Naive thymus-derived CD4-positive, alpha-beta T cell (primary cell): ENCODE data around the gene ARHGEF25. TPM values are rescaled to one million over a fixed set of nuclear protein-coding genes. Genes with fewer than 3 reads are reported as not detected.
A peak's percentile ranks its signal among the peaks of the same experiment; 100 is the strongest.

Experiments used
- ATAC-seq: fragments of 150-1000 bp; cut with Tn5 transposase; 2 replicates; pipeline ENCODE4 v1.10.0; 2021; ENCODE audit warnings: mild to moderate bottlenecking, moderate library complexity
- CTCF ChIA-PET: fragments of 350-600 bp; sonication (Branson Sonifier 250); formaldehyde crosslinking; loops from one replicate; lab custom pipeline; 2021; ENCODE audit warnings: antibody characterized with exemption; lab: Charles Lee
- POLR2A ChIA-PET: fragments of 350-600 bp; sonication (Branson Sonifier 250); formaldehyde crosslinking; loops from one replicate; lab custom pipeline; 2021; ENCODE audit warnings: antibody characterized with exemption, inconsistent platforms; lab: Charles Lee
- DNase-seq, 9 donors: peaks; one replicate each; pipeline versions ENCODE4 v3.0.0 to v3.0.0-alpha.2; 2020 to 2022; ENCODE audit warnings: mixed read lengths in 1 of 9
- H3K27ac ChIP-seq: one replicate; pipeline ENCODE4 v1.7.0; 2013; ENCODE audit warnings: mild to moderate bottlenecking, low read depth, low read length, moderate library complexity
- H3K27me3 ChIP-seq, 2 donors: one replicate each; pipeline ENCODE4 v1.7.0; 2013; ENCODE audit warnings: low read length in 2 of 2, mild to moderate bottlenecking in 2 of 2, moderate library complexity in 2 of 2; ENCODE audit not compliant: control insufficient read depth in 2 of 2, insufficient read depth in 2 of 2
- H3K36me3 ChIP-seq, 3 experiments: 1 replicate in 2 of 3; 2 replicates in 1 of 3; pipeline ENCODE4 v1.7.0; 2013; ENCODE audit warnings: low read length in 3 of 3, mild to moderate bottlenecking in 3 of 3, moderate library complexity in 1 of 3; ENCODE audit not compliant: insufficient read depth in 3 of 3, control insufficient read depth in 2 of 3
- H3K4me1 ChIP-seq, 2 donors: one replicate each; pipeline ENCODE4 v1.7.0; 2013; ENCODE audit warnings: low read length in 2 of 2, mild to moderate bottlenecking in 2 of 2, moderate library complexity in 1 of 2; ENCODE audit not compliant: control insufficient read depth in 2 of 2, insufficient read depth in 2 of 2
- H3K4me3 ChIP-seq: 2 replicates; pipeline ENCODE4 v1.7.0; 2013; ENCODE audit warnings: mild to moderate bottlenecking, low read length
- H3K9me3 ChIP-seq, 3 experiments: 1 replicate in 2 of 3; 2 replicates in 1 of 3; pipeline ENCODE4 v1.7.0; 2013; ENCODE audit warnings: low read length in 3 of 3; ENCODE audit not compliant: control insufficient read depth in 2 of 3
- H3K27ac Mint-ChIP-seq, 9 donors: one replicate each; pipeline ENCODE4 v1.8.0; 2020 to 2022; ENCODE audit warnings: mixed read lengths in 9 of 9, mild to moderate bottlenecking in 8 of 9, moderate library complexity in 5 of 9, inconsistent platforms in 2 of 9
- H3K27me3 Mint-ChIP-seq, 5 donors: one replicate each; pipeline ENCODE4 v1.8.0; 2021 to 2022; ENCODE audit warnings: mixed read lengths in 5 of 5, mild to moderate bottlenecking in 1 of 5
- H3K36me3 Mint-ChIP-seq, 5 donors: one replicate each; pipeline ENCODE4 v1.8.0; 2020 to 2022; ENCODE audit warnings: mixed read lengths in 5 of 5, mild to moderate bottlenecking in 3 of 5, inconsistent platforms in 1 of 5
- H3K4me1 Mint-ChIP-seq, 7 donors: one replicate each; pipeline ENCODE4 v1.8.0; 2020 to 2022; ENCODE audit warnings: mixed read lengths in 7 of 7, mild to moderate bottlenecking in 3 of 7, inconsistent platforms in 1 of 7
- H3K4me3 Mint-ChIP-seq, 10 donors: one replicate each; pipeline ENCODE4 v1.8.0; 2020 to 2022; ENCODE audit warnings: mild to moderate bottlenecking in 10 of 10, mixed read lengths in 10 of 10, moderate library complexity in 6 of 10, inconsistent platforms in 2 of 10
- H3K9me3 Mint-ChIP-seq, 11 donors: one replicate each; pipeline ENCODE4 v1.8.0; 2020 to 2022; ENCODE audit warnings: mixed read lengths in 11 of 11, mild to moderate bottlenecking in 4 of 11, inconsistent platforms in 1 of 11, moderate library complexity in 1 of 11
- intact Hi-C, 2 donors: fragments of 100-400 bp; cut with micrococcal nuclease; formaldehyde crosslinking; loops; one replicate each; pipeline ENCODE4 v1.15.1; 2023
- polyA plus RNA-seq, 2 donors: library from polyadenylated mRNA; unstranded; fragments of 300-500 nt; fragmentation: Illumina TruSeq; gene quantifications; one replicate each; pipeline ENCODE4 v1.2.3, GENCODE V29; 2021
- total RNA-seq, 6 experiments: library from RNA in 5 of 6; stranded (reverse) in 5 of 6; gene quantifications; 1 replicate in 5 of 6; 2 replicates in 1 of 6; pipeline ENCODE4 v1.2.3 and lab custom pipeline; 2021 to 2026

Gene ARHGEF25
- total and polyA plus RNA-seq, 7 experiments from 2014 or later, result 0.29 to 1.2 (median 0.84) TPM; not detected in 2

DNA sequence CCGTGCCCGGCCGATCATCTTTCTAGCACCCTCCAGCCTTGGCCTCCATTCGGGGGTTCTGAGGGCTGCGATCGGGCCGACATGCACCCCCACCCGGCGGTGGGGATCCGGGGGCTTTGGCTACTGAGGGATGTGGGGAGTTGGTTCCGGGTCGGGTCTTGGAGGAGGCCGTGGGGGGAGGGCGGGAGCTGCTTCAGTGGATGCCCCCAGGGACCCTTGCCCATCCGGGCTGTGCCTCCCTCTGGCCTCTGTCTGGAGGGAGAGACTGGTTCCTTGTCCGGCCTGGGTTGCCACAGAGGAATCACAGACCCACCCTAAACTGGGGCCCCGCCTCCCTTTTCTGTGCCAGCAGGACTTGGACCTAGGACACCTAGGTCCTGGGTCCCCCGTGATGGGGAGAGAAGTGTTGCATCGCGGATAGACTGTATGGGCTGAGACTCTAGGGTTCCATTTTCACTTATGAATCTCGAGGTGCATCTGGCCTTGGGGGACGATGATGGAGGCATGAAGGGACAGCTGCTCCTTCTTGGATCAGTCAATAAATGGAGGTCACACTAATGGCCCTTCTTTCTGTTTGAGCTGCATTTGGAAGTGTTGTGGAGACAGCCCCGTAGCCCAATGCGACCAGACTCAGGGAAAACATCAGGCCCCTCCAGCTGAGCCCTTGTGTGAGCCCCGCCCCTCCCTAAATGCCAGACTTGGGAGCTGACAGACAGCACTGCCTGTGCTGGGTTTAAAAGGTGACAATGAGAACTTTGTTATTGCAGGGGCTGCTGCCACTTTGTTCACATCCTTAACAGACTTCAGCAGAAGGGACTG is 6.0 kb upstream of the ARHGEF25 start:
- Mint-ChIP-seq H3K27me3 (peaks cover 0 to 4% (median under 1%) of the 10 kb centered on the region in 5 donors), H3K4me3 (peak overlapping the region; percentile 81 to 91 (median 86)), H3K36me3 (peaks cover 3 to 38% (median 18%) of the 10 kb centered on the region in 5 donors), H3K27ac (peak overlapping the region; percentile 49 to 93 (median 86)), H3K4me1 (peaks cover 20 to 41% (median 33%) of the 10 kb centered on the region in 7 donors), H3K9me3 (no peaks in the 10 kb centered on the region)
- CTCF ChIA-PET, result interaction anchor here (0.6 to 2.0 kb wide), 3 partner anchors 15 to 67 kb away, joined by 3 to 11 read pairs (median 8); no protein-coding TSS in a partner anchor
- peak; percentile 54 for ATAC-seq
- no peak for DNase-seq
- Histone ChIP-seq H3K4me3 (peak overlapping the region; percentile 71), H3K9me3 (no peaks in the 10 kb centered on the region), H3K27ac (peak overlapping the region; percentile 70), H3K27me3 (no peaks in the 10 kb centered on the region), H3K4me1 (peaks cover 19 to 20% of the 10 kb centered on the region in 2 donors), H3K36me3 (peaks cover 0 to 25% (median 0%) of the 10 kb centered on the region in 3 experiments)
- intact Hi-C loops, result loop anchor here (1.0 to 2.0 kb wide), 2 partner anchors 14 kb away; partner anchors contain the start of gene PIP4K2C (in 2 of the 2)
- POLR2A ChIA-PET, result interaction anchor here (1.2 to 1.8 kb wide), 6 partner anchors 12 to 145 kb away, joined by 3 to 4 read pairs (median 3); no protein-coding TSS in a partner anchor

- H3K36me3 ChIP-seq, result peaks cover 0 to 18% (median 0%) of the 10 kb centered on the region in 3 experiments
- CTCF ChIA-PET, result interaction anchor here (0.6 to 2.0 kb wide), 3 partner anchors 14 to 36 kb away, joined by 3 to 11 read pairs (median 8); no protein-coding TSS in a partner anchor
- no peaks in the 10 kb centered on the region for H3K9me3 ChIP-seq
- no peak overlapping the region for H3K27ac ChIP-seq
- ATAC-seq (no peak), DNase-seq (no peak)
- peaks cover 20 to 48% (median 39%) of the 10 kb centered on the region in 7 donors for H3K4me1 Mint-ChIP-seq
- peaks cover 0 to 32% (median 18%) of the 10 kb centered on the region in 5 donors for H3K36me3 Mint-ChIP-seq
- peak overlapping the region in 3 of 9 donors; percentile 86 to 93 (median 87) for H3K27ac Mint-ChIP-seq
- POLR2A ChIA-PET, result interaction anchor here (0.8 to 1.8 kb wide), 6 partner anchors 9 to 145 kb away, joined by 3 to 4 read pairs (median 3); no protein-coding TSS in a partner anchor
- intact Hi-C loops, result loop anchor here (2.0 kb wide), 2 partner anchors 15 kb away; partner anchors contain the start of gene PIP4K2C (in 1 of the 2)
- H3K4me3 ChIP-seq, result no peak overlapping the region
- H3K27me3 Mint-ChIP-seq, result peaks cover 0 to 11% (median 5%) of the 10 kb centered on the region in 5 donors
- peaks cover 19 to 26% of the 10 kb centered on the region in 2 donors for H3K4me1 ChIP-seq
- H3K4me3 Mint-ChIP-seq, result peak overlapping the region; percentile 81 to 91 (median 86)
- no peaks in the 10 kb centered on the region for H3K9me3 Mint-ChIP-seq
- H3K27me3 ChIP-seq, result no peaks in the 10 kb centered on the region
Measured at GRCh38 chr12:57605811-57606311, 5.4 kb upstream of the ARHGEF25 start.

GRCh38 chr12:57606399-57606798 is 4.8 kb upstream of the ARHGEF25 start:
- H3K4me3 ChIP-seq, result no peak overlapping the region
- Mint-ChIP-seq H3K4me3 (peak overlapping the region in 7 of 10 donors; percentile 8 to 86 (median 81)), H3K4me1 (peaks cover 20 to 49% (median 39%) of the 10 kb centered on the region in 7 donors), H3K27ac (peak overlapping the region in 4 of 9 donors; percentile 29 to 87 (median 58)), H3K27me3 (peaks cover 0 to 12% (median 5%) of the 10 kb centered on the region in 5 donors), H3K36me3 (peaks cover 0 to 26% (median 14%) of the 10 kb centered on the region in 5 donors), H3K9me3 (no peaks in the 10 kb centered on the region)
- POLR2A ChIA-PET, result interaction anchor here (0.8 to 1.8 kb wide), 4 partner anchors 10 to 134 kb away, joined by 3 to 4 read pairs (median 3); no protein-coding TSS in a partner anchor
- peaks cover 19 to 27% of the 10 kb centered on the region in 2 donors for H3K4me1 ChIP-seq
- no peaks in the 10 kb centered on the region for H3K9me3 ChIP-seq
- CTCF ChIA-PET, result interaction anchor here (0.6 to 2.0 kb wide), 3 partner anchors 14 to 35 kb away, joined by 3 to 11 read pairs (median 8); no protein-coding TSS in a partner anchor
- H3K27ac ChIP-seq, result no peak overlapping the region
- no peaks in the 10 kb centered on the region for H3K27me3 ChIP-seq
- intact Hi-C loops, result loop anchor here in 1 of 2 donors (2.0 kb wide), 1 partner anchor 14 kb away; no protein-coding TSS in a partner anchor
- H3K36me3 ChIP-seq, result peaks cover 0 to 13% (median 0%) of the 10 kb centered on the region in 3 experiments
- ATAC-seq (no peak), DNase-seq (no peak)

GRCh38 chr12:57606821-57607220 is 4.4 kb upstream of the ARHGEF25 start:
- Histone ChIP-seq H3K4me1 (peaks cover 19 to 27% of the 10 kb centered on the region in 2 donors), H3K27ac (no peak overlapping the region), H3K36me3 (peaks cover 0 to 9% (median 0%) of the 10 kb centered on the region in 3 experiments), H3K27me3 (no peaks in the 10 kb centered on the region), H3K9me3 (no peaks in the 10 kb centered on the region), H3K4me3 (no peak overlapping the region)
- CTCF ChIA-PET, result interaction anchor here (0.8 to 1.6 kb wide), 2 partner anchors 22 to 25 kb away, joined by 3 to 11 read pairs; no protein-coding TSS in a partner anchor
- intact Hi-C loops, result loop anchor here in 1 of 2 donors (2.0 kb wide), 1 partner anchor 14 kb away; no protein-coding TSS in a partner anchor
- ATAC-seq (no peak), DNase-seq (no peak)
- Mint-ChIP-seq H3K36me3 (peaks cover 0 to 22% (median 10%) of the 10 kb centered on the region in 5 donors), H3K27ac (peak overlapping the region in 1 of 9 donors; percentile 29), H3K9me3 (no peaks in the 10 kb centered on the region), H3K4me1 (peaks cover 20 to 51% (median 39%) of the 10 kb centered on the region in 7 donors), H3K4me3 (peak overlapping the region in 3 of 10 donors; percentile 8 to 86 (median 59)), H3K27me3 (peaks cover 0 to 13% (median 5%) of the 10 kb centered on the region in 5 donors)
- POLR2A ChIA-PET, result interaction anchor here (1.8 kb wide), 1 partner anchor 129 kb away, joined by 4 read pairs; no protein-coding TSS in a partner anchor

- no peak overlapping the region for H3K27ac ChIP-seq
- no peak overlapping the region for H3K4me3 ChIP-seq
- H3K27ac Mint-ChIP-seq, result peak overlapping the region in 2 of 9 donors; percentile 2 to 31
Measured at GRCh38 chr12:57607958-57608663, 3.1 kb upstream of the ARHGEF25 start.

More at GRCh38 chr12:57607958-57608663, 3.1 kb upstream of the ARHGEF25 start:
- CTCF ChIA-PET, result interaction anchor here (0.6 to 1.4 kb wide), 2 partner anchors 13 to 24 kb away, joined by 3 read pairs; no protein-coding TSS in a partner anchor
- intact Hi-C loops, result loop anchor here in 1 of 2 donors (2.0 kb wide), 1 partner anchor 13 kb away; no protein-coding TSS in a partner anchor
- POLR2A ChIA-PET, result interaction anchor here (0.6 to 1.2 kb wide), 2 partner anchors 18 to 380 kb away, joined by 3 to 5 read pairs; no protein-coding TSS in a partner anchor
- DNase-seq (no peak), ATAC-seq (no peak)
- Histone ChIP-seq H3K4me1 (peaks cover 19 to 27% of the 10 kb centered on the region in 2 donors), H3K9me3 (no peaks in the 10 kb centered on the region), H3K36me3 (no peaks in the 10 kb centered on the region), H3K27me3 (peaks cover 0 to 2% of the 10 kb centered on the region in 2 donors)
- Mint-ChIP-seq H3K27me3 (peaks cover 0 to 26% (median 12%) of the 10 kb centered on the region in 5 donors), H3K4me1 (peaks cover 13 to 46% (median 33%) of the 10 kb centered on the region in 7 donors), H3K4me3 (peak overlapping the region in 2 of 10 donors; percentile 2 to 30), H3K36me3 (peaks cover 0 to 13% (median 1%) of the 10 kb centered on the region in 5 donors), H3K9me3 (no peaks in the 10 kb centered on the region)
